ENCODE data around the gene DEXI. TPM values are rescaled to one million over a fixed set of nuclear protein-coding genes. Genes with fewer than 3 reads are reported as not detected.
"Not testable (repeated sequence)": the region's sequence is repeated elsewhere in the genome, so short reads cannot be mapped to it uniquely, and the experiment has no call there.

Gene DEXI
- total RNA-seq, 1 donor from 2014 or later = 110 TPM

- DNase-seq = no peak
- H3K4me3 ChIP-seq = peak overlapping the region; percentile 99
- H3K9me3 ChIP-seq (replicated peaks) = no peaks in the 10 kb centered on the region
- TF ChIP-seq CTCF (IDR thresholded peaks at IDR 0.05; ENCODE audit: borderline replicate concordance) = no peak
- intact Hi-C loops (cut with micrococcal nuclease) = no loop called here
- H3K27ac ChIP-seq (replicated peaks) = peak overlapping the region; percentile 93
- no peaks in the 10 kb centered on the region for H3K27me3 ChIP-seq (ENCODE audit: low read depth)
- peaks cover 77% of the 10 kb centered on the region for H3K4me1 ChIP-seq
- H3K36me3 ChIP-seq = no peaks in the 10 kb centered on the region
Measured at GRCh38 chr16:10945065-10945787, 3.0 kb upstream of the DEXI start.

GRCh38 chr16:10944249-10945064 lies 2.2 kb upstream of the DEXI start, which contains the start of gene CLEC16A:
CLEC16A (plus strand) TSS chr16:10944564; CDS start chr16:10944718, 154 bp downstream.
- H3K27me3 ChIP-seq (ENCODE audit: low read depth) = no peaks in the 10 kb centered on the region
- peak within 1 kb of the TSS; percentile 99 for H3K4me3 ChIP-seq
- peak; percentile 98 for DNase-seq
- no peaks in the 10 kb centered on the region for H3K36me3 ChIP-seq
- peak within 1 kb of the TSS; percentile 93 for H3K27ac ChIP-seq (replicated peaks)
- TF ChIP-seq CTCF (IDR thresholded peaks at IDR 0.05; ENCODE audit: borderline replicate concordance) = no peak
- no peaks in the 10 kb centered on the region for H3K9me3 ChIP-seq (replicated peaks)
- peaks cover 81% of the 10 kb centered on the region for H3K4me1 ChIP-seq
- intact Hi-C loops (cut with micrococcal nuclease) = no loop called here

DNA sequence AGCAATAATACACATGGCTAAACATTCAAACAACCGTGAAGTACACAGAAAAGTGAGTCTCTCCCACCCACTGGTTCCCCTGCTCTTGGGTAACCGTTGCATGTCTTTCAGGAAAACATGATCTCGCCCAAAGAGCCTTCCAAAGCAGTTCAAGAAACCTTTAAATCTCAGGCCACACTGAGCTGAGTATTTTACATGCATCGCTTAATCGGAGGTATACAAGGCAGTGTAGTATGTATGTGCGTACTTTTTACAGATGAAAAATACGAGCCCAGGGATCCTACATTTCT lies 741 bp upstream of the DEXI start:
- no peak for DNase-seq
- intact Hi-C loops (cut with micrococcal nuclease) = no loop called here
- H3K27me3 ChIP-seq (ENCODE audit: low read depth) = no peaks in the 10 kb centered on the region
- H3K27ac ChIP-seq (replicated peaks) = peak overlapping the region; percentile 93
- peaks cover 89% of the 10 kb centered on the region for H3K4me1 ChIP-seq
- H3K36me3 ChIP-seq = no peaks in the 10 kb centered on the region
- no peaks in the 10 kb centered on the region for H3K9me3 ChIP-seq (replicated peaks)
- peak overlapping the region; percentile 93 for H3K4me3 ChIP-seq
- no peak for TF ChIP-seq CTCF (IDR thresholded peaks at IDR 0.05; ENCODE audit: borderline replicate concordance)

DNA sequence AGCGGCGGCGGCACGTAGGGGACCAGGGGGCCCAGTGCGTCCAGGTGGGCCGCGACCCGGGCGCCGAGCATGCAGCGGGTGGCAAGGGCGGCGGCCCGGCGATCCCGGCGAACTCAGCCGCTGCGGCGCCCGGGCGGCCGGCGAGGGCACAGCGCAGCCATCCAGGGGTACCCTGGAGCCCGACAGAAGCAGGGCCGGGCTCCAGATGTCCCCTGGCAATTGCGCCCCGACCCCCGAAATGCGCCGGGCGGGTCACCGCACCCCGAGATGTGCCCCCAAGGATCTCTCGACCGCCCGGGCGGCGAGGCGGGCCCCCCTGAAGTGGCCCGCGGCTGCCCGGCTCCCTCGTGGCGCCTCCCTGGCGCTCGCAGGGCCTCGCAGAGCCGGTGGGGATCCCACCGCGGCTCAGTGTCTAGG lies 325 bp downstream of the DEXI start:
- H3K27me3 ChIP-seq (ENCODE audit: low read depth); DNase-seq; H3K36me3 ChIP-seq; intact Hi-C loops (cut with micrococcal nuclease); H3K9me3 ChIP-seq (replicated peaks): not testable (repeated sequence)
- peak overlapping the region; percentile 93 for H3K4me3 ChIP-seq
- peaks cover 94% of the 10 kb centered on the region for H3K4me1 ChIP-seq
- peak overlapping the region; percentile 93 for H3K27ac ChIP-seq (replicated peaks)

DNA sequence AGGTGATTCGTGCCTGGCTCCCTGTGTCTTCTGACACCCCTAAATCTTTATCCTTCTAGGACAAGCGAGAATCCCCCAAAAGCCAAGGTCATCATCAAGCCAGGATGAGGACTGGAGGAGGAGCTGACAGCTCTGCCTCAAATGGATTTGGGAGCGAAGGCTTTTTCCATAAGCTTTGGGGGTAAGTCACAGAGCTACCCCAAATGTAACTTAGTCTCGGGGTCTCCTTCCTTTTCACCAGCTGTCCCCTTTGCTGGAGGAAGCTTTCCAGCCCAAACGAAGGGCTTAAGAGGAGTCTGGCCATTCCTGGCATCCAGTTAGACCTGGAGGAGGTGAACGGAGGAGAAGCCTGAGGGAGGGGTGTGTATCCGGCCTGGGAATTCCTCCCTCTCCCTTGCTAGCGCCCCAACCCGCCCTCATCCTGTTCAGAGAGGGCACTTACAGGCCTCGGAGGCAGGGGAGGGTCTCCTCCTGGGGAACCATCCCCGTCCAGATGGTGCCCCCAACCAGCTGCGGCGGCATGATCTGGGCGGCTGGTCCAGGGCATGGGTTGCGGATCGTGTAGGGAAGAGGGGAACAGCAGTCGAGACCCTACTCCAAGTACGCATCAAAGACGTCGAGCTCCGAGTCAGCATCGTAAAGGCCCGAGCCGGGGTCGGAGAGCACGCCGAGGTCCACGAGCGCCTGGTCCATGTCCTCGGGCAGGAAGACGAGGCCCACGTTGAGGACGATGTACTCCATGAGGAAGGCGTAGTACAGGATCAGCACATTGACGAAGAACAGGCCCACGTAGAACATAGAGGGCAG lies 938 bp downstream of the DEXI start:
- Histone ChIP-seq H3K4me1 (peaks cover 94% of the 10 kb centered on the region), H3K4me3 (peak overlapping the region; percentile 93), H3K9me3 (replicated peaks) (no peaks in the 10 kb centered on the region), H3K27me3 (ENCODE audit: low read depth) (no peaks in the 10 kb centered on the region), H3K27ac (replicated peaks) (peak overlapping the region; percentile 93), H3K36me3 (no peaks in the 10 kb centered on the region)
- no peak for DNase-seq
- no peak for TF ChIP-seq CTCF (IDR thresholded peaks at IDR 0.05; ENCODE audit: borderline replicate concordance)
- intact Hi-C loops (cut with micrococcal nuclease) = no loop called here

Measured in left ventricle myocardium inferior (tissue), 1 donor.